Measurements from ENCODE around the gene SH2D1A. TPM values are rescaled to one million over a fixed set of nuclear protein-coding genes. Genes with fewer than 3 reads are reported as not detected.

SH2D1A gene
- total and polyA plus RNA-seq, 2 donors (not counting 1 experiment from before 2014, with no cell fraction given) = 0.08 TPM; not detected in 1

- Histone ChIP-seq H2AFZ (ENCODE audit: low read length) (no peak overlapping the region), H3K4me2 (ENCODE audit: extremely low read depth, insufficient read depth, low read length) (no peak overlapping the region), H3K9ac (ENCODE audit: insufficient read depth, low read length) (no peak overlapping the region), H3K27ac (ENCODE audit: insufficient read depth, low read length) (no peak overlapping the region), H3K79me2 (ENCODE audit: control insufficient read depth, insufficient read depth, low read length) (no peaks in the 10 kb centered on the region), H3K36me3 (ENCODE audit: control insufficient read depth, insufficient read depth, low read length) (no peaks in the 10 kb centered on the region), H4K20me1 (ENCODE audit: control insufficient read depth, extremely low read depth, insufficient read depth, low read length) (no peaks in the 10 kb centered on the region), H3K27me3 (ENCODE audit: control insufficient read depth, insufficient read depth, low read length) (no peaks in the 10 kb centered on the region), H3K4me3 (replicated peaks in 1 of 4; ENCODE audit: control extremely low read depth in 1 of 4, insufficient read depth in 1 of 4, low read depth in 3 of 4, low read length in 4 of 4) (no peak overlapping the region), H3K9me3 (ENCODE audit: control insufficient read depth, insufficient read depth, low read depth, low read length) (no peaks in the 10 kb centered on the region), H3K4me1 (ENCODE audit: control insufficient read depth, extremely low read depth, insufficient read depth, low read length) (no peaks in the 10 kb centered on the region)
- TF ChIP-seq, protein P1, sequence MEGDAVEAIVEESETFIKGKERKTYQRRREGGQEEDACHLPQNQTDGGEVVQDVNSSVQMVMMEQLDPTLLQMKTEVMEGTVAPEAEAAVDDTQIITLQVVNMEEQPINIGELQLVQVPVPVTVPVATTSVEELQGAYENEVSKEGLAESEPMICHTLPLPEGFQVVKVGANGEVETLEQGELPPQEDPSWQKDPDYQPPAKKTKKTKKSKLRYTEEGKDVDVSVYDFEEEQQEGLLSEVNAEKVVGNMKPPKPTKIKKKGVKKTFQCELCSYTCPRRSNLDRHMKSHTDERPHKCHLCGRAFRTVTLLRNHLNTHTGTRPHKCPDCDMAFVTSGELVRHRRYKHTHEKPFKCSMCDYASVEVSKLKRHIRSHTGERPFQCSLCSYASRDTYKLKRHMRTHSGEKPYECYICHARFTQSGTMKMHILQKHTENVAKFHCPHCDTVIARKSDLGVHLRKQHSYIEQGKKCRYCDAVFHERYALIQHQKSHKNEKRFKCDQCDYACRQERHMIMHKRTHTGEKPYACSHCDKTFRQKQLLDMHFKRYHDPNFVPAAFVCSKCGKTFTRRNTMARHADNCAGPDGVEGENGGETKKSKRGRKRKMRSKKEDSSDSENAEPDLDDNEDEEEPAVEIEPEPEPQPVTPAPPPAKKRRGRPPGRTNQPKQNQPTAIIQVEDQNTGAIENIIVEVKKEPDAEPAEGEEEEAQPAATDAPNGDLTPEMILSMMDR (conservative IDR thresholded peaks at IDR 0.05 in 1 of 2, IDR thresholded peaks at IDR 0.05 in 1 of 2; ENCODE audit: low read depth in 1 of 2, low read length in 2 of 2) = no peak
- TF ChIP-seq EZH2 (IDR thresholded peaks at IDR 0.05; ENCODE audit: low read length, missing control alignments) = no peak
- no peak for DNase-seq (ENCODE audit: low read depth in 2 of 2)
Measured at GRCh38 chrX:124354648-124355047, 8.3 kb downstream of the SH2D1A start.

- Histone ChIP-seq H3K4me3 (replicated peaks in 1 of 4; ENCODE audit: control extremely low read depth in 1 of 4, insufficient read depth in 1 of 4, low read depth in 3 of 4, low read length in 4 of 4) (no peak overlapping the region), H2AFZ (ENCODE audit: low read length) (no peak overlapping the region), H3K79me2 (ENCODE audit: control insufficient read depth, insufficient read depth, low read length) (no peaks in the 10 kb centered on the region), H3K36me3 (ENCODE audit: control insufficient read depth, insufficient read depth, low read length) (no peaks in the 10 kb centered on the region), H3K9ac (ENCODE audit: insufficient read depth, low read length) (no peak overlapping the region), H3K27ac (ENCODE audit: insufficient read depth, low read length) (no peak overlapping the region), H4K20me1 (ENCODE audit: control insufficient read depth, extremely low read depth, insufficient read depth, low read length) (no peaks in the 10 kb centered on the region), H3K4me2 (ENCODE audit: extremely low read depth, insufficient read depth, low read length) (no peak overlapping the region), H3K27me3 (ENCODE audit: control insufficient read depth, insufficient read depth, low read length) (no peaks in the 10 kb centered on the region), H3K9me3 (ENCODE audit: control insufficient read depth, insufficient read depth, low read depth, low read length) (no peaks in the 10 kb centered on the region), H3K4me1 (ENCODE audit: control insufficient read depth, extremely low read depth, insufficient read depth, low read length) (no peaks in the 10 kb centered on the region)
- TF ChIP-seq, protein P1 (conservative IDR thresholded peaks at IDR 0.05 in 1 of 2, IDR thresholded peaks at IDR 0.05 in 1 of 2; ENCODE audit: low read depth in 1 of 2, low read length in 2 of 2) = no peak
- DNase-seq (ENCODE audit: low read depth in 2 of 2) = no peak
Measured at GRCh38 chrX:124358800-124359383, 12.5 kb downstream of the SH2D1A start.

DNA sequence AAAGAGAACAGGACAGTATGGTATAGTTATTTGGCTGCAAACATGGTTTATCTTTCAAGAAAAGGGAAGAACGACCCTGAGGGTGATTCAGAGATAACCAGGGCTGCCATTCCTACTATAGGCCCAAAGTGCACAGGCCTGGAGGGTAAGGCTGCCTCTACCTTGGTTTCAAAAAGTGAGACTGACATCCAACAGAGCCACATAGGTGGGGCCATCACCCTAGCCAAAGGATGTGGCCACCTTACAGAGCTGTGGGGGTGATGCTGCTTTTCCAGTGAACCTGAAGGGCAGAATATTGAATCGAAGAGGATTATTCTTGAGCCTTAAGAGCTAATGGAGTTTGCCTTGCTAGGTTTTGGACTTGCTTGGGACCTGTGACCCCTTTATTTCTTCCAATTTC, 15.7 kb downstream of the SH2D1A start:
- DNase-seq (ENCODE audit: low read depth in 2 of 2) = no peak
- H3K4me2 ChIP-seq (ENCODE audit: extremely low read depth, insufficient read depth, low read length) = no peak overlapping the region
- no peak overlapping the region for H3K27ac ChIP-seq (ENCODE audit: insufficient read depth, low read length)
- no peaks in the 10 kb centered on the region for H3K27me3 ChIP-seq (ENCODE audit: control insufficient read depth, insufficient read depth, low read length)
- no peaks in the 10 kb centered on the region for H3K36me3 ChIP-seq (ENCODE audit: control insufficient read depth, insufficient read depth, low read length)
- no peaks in the 10 kb centered on the region for H3K4me1 ChIP-seq (ENCODE audit: control insufficient read depth, extremely low read depth, insufficient read depth, low read length)
- no peak overlapping the region for H2AFZ ChIP-seq (ENCODE audit: low read length)
- no peaks in the 10 kb centered on the region for H3K9me3 ChIP-seq (ENCODE audit: control insufficient read depth, insufficient read depth, low read depth, low read length)
- H3K4me3 ChIP-seq (replicated peaks in 1 of 4; ENCODE audit: control extremely low read depth in 1 of 4, insufficient read depth in 1 of 4, low read depth in 3 of 4, low read length in 4 of 4) = no peak overlapping the region
- H3K9ac ChIP-seq (ENCODE audit: insufficient read depth, low read length) = no peak overlapping the region
- TF ChIP-seq, protein P1 (conservative IDR thresholded peaks at IDR 0.05 in 1 of 2, IDR thresholded peaks at IDR 0.05 in 1 of 2; ENCODE audit: low read depth in 1 of 2, low read length in 2 of 2) = no peak
- no peak for TF ChIP-seq EZH2 (IDR thresholded peaks at IDR 0.05; ENCODE audit: low read length, missing control alignments)
- no peaks in the 10 kb centered on the region for H3K79me2 ChIP-seq (ENCODE audit: control insufficient read depth, insufficient read depth, low read length)
- H4K20me1 ChIP-seq (ENCODE audit: control insufficient read depth, extremely low read depth, insufficient read depth, low read length) = no peaks in the 10 kb centered on the region
